Measurements from ENCODE around the gene NNAT. TPM values are rescaled to one million over a fixed set of nuclear protein-coding genes. Genes with fewer than 3 reads are reported as not detected.
"Not testable (repeated sequence)": the region's sequence is repeated elsewhere in the genome, so short reads cannot be mapped to it uniquely, and the experiment has no call there.

Gene NNAT, protein sequence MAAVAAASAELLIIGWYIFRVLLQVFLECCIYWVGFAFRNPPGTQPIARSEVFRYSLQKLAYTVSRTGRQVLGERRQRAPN
- total RNA-seq, result under 1 TPM; 0.19 to 0.93 TPM

DNA sequence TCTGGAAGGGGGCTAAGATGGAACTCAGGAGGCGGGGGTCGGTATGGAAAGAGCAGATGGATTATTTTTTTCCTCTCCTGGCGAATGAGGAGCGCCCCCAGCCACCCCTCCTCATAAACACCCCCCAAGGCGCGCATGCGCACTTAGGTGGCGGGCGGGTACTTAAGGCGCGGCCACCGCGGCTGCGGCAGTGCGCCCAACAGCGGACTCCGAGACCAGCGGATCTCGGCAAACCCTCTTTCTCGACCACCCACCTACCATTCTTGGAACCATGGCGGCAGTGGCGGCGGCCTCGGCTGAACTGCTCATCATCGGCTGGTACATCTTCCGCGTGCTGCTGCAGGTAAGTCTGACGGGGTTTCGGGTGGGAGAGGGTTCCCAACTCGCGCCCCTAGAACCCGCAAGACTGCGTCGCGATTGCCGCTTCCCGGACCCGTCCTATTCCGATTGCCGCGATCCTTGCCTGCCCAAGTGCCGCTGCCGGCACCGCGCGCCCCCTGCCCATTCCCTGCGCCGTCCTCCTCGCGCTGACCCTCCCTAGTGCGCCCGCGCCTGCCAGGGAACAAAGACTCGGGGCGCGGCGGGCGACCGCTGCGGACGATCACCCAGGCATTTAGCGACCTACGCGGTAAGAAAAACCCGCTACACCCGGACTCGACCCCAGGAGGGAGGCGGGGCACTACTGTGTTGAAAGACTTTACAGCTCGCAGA is at the start of gene NNAT:
Gene NNAT, plus strand, starts transcription at position 190 of the 711 bp plus-strand sequence. Its CDS starts 82 bp downstream, at position 272.
- Mint-ChIP-seq H3K27me3 (ENCODE audit: low read depth) (no peaks in the 10 kb centered on the region), H3K27ac (no peak within 1 kb of the TSS)

DNA sequence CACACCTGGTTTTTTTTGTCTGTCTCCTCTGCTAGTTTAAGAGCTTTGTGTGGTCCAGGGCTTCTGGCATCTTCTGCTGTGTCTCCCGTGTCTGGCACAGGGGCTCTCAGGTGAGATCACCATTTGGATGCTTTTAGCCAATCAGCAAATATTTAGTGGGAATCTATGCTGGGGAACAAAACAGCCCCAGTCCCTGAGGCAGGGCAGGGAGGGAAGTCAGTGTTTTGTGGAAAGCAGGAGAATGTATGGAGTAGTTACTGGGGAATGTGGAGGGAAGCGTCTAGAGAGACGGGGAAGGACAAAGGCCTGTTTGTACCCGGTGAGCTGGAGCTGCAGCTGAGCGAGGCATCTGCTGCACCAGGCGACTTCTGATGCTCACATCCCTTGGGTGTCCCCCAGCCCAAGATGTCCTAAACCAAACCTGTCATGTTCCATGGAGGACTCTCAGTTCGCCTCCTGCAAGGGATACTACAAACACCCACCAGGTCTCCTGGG is 49.3 kb upstream of the NNAT start:
- no peaks in the 10 kb centered on the region for H3K4me1 Mint-ChIP-seq (ENCODE audit: low read depth)

More for the DNA sequence above, at the start of gene NNAT:
- peak within 1 kb of the TSS; percentile 73 to 79 for H3K4me3 Mint-ChIP-seq
- peaks cover 0 to 4% of the 10 kb centered on the region in 2 donors for H3K36me3 Mint-ChIP-seq (ENCODE audit: insufficient read depth in 2 of 2)
- DNase-seq, result peak; percentile 17 to 26
- peak in 1 of 2 donors; percentile 41 for ATAC-seq (replicated peaks in 1 of 2)
- no peaks in the 10 kb centered on the region for H3K9me3 Mint-ChIP-seq
- peaks cover 47% of the 10 kb centered on the region for H3K4me1 Mint-ChIP-seq (ENCODE audit: low read depth)

DNA sequence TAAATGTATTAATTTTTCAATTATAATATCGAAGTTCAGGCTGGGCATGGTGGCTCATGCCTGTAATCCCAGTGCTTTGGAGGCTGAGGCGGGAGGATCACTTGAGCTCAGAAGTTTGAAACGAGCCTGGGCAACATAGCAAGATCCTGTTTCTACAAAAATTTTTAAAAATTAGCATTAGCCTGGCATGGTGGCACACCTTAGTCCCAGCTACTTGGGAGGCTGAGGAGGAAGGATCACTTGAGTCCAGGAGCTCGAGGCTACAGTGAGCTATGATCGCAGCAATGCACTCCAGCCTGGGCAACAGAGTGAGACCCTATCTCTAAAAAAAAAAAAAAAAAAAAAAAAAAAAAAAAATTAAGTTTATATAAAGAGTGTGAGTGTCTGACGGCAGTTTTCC is 48.6 kb upstream of the NNAT start:
- not testable (repeated sequence) for ATAC-seq (replicated peaks in 1 of 2); H3K27ac Mint-ChIP-seq; H3K4me3 Mint-ChIP-seq; H3K9me3 Mint-ChIP-seq; H3K4me1 Mint-ChIP-seq (ENCODE audit: low read depth); DNase-seq; H3K36me3 Mint-ChIP-seq (ENCODE audit: insufficient read depth in 2 of 2)
- H3K27me3 Mint-ChIP-seq (ENCODE audit: low read depth), result peaks cover 10% of the 10 kb centered on the region

More for the DNA sequence above, 49.3 kb upstream of the NNAT start:
- Mint-ChIP-seq H3K4me3 (no peak overlapping the region), H3K36me3 (ENCODE audit: insufficient read depth in 2 of 2) (no peaks in the 10 kb centered on the region), H3K27ac (no peak overlapping the region), H3K27me3 (ENCODE audit: low read depth) (peaks cover 15% of the 10 kb centered on the region), H3K9me3 (no peaks in the 10 kb centered on the region)
- ATAC-seq (replicated peaks in 1 of 2), result no peak
- no peak for DNase-seq

DNA sequence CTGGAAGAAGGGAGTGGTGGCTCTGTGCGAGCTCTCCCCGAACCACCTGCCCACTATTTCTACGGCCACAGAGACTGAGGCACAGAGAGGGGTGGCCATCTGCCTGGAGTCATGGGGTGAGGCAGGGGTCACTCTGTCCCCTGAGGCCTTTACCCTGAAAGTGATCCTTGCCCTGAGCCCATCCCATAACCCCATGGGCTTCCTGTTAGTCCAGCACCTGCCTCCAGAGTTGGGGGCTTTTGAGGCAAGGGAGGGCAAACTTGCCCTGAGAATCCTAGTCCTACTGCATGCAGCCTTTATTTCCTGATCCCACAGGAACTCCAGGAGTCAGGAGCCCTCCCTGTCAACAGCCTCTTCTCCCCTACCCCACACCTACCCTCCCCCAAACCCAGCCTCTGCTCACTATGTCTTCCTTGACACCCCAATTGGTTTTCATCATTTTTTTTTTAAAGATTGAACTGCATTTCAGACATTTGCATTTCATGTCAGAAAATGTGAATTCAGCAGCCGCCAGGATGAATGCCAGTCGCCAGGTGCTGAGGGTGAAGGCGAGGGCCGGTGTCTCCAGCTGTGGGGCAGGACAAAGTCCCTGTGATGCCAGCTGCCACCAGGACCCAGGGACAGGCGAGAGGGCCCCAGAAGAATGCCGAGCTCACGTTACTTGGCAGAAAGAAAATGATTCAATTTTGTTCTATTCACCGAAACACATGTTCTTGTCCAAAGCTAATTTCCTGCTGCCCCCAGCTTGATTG is 47.6 kb upstream of the NNAT start:
- no peaks in the 10 kb centered on the region for H3K9me3 Mint-ChIP-seq
- DNase-seq, result no peak
- H3K4me3 Mint-ChIP-seq, result no peak overlapping the region
- ATAC-seq (replicated peaks in 1 of 2), result no peak
- H3K27me3 Mint-ChIP-seq (ENCODE audit: low read depth), result peaks cover 10% of the 10 kb centered on the region
- no peaks in the 10 kb centered on the region for H3K4me1 Mint-ChIP-seq (ENCODE audit: low read depth)
- H3K27ac Mint-ChIP-seq, result no peak overlapping the region
- no peaks in the 10 kb centered on the region for H3K36me3 Mint-ChIP-seq (ENCODE audit: insufficient read depth in 2 of 2)

DNA sequence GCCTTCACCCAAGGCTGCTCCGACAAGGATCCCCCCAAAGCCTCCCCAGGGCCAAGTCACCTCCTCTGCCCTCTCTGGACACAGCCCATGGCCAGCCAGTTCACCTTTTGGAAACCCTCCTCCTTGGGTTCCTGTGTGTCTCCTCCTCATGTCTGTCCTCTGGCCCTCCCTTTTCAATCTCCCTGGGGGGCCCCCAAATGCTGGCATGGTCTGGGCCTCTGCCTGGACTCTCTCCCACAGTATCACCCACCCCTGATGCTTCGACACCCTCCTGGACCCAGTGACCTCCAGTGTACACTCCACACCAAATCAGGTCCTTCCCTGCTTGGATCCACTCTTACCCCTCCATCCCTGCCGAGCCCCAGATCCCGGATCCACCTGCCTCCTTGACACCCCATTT is 46.7 kb upstream of the NNAT start:
- peaks cover 10% of the 10 kb centered on the region for H3K27me3 Mint-ChIP-seq (ENCODE audit: low read depth)

DNA sequence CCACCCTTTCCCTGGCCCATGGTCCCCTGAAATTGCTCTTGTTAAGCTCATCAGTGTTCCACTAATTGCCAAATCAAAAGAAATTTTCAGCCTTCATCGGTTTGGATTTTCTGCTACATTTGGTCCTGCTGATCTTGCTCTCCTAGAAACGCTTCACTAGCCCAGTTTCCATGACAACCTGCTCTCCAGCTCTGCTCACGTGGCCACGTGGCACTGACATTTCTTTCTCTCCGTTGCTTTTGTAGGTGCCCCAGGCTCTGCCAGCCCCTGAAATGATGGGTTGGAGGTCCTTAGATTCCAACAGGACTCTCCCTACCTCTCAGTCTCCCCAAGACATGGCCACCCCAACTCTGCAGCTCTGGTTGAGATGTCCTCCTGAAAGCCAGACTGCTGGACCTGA is 45.8 kb upstream of the NNAT start:
- Mint-ChIP-seq H3K27ac (no peak overlapping the region), H3K4me1 (ENCODE audit: low read depth) (no peaks in the 10 kb centered on the region), H3K27me3 (ENCODE audit: low read depth) (peaks cover 17% of the 10 kb centered on the region), H3K9me3 (no peaks in the 10 kb centered on the region), H3K4me3 (no peak overlapping the region), H3K36me3 (ENCODE audit: insufficient read depth in 2 of 2) (no peaks in the 10 kb centered on the region)
- DNase-seq (no peak), ATAC-seq (replicated peaks in 1 of 2) (no peak)

More for the DNA sequence above, 46.7 kb upstream of the NNAT start:
- Mint-ChIP-seq H3K4me1 (ENCODE audit: low read depth) (no peaks in the 10 kb centered on the region), H3K4me3 (no peak overlapping the region), H3K36me3 (ENCODE audit: insufficient read depth in 2 of 2) (no peaks in the 10 kb centered on the region), H3K9me3 (no peaks in the 10 kb centered on the region), H3K27ac (no peak overlapping the region)
- DNase-seq (no peak), ATAC-seq (replicated peaks in 1 of 2) (no peak)

DNA sequence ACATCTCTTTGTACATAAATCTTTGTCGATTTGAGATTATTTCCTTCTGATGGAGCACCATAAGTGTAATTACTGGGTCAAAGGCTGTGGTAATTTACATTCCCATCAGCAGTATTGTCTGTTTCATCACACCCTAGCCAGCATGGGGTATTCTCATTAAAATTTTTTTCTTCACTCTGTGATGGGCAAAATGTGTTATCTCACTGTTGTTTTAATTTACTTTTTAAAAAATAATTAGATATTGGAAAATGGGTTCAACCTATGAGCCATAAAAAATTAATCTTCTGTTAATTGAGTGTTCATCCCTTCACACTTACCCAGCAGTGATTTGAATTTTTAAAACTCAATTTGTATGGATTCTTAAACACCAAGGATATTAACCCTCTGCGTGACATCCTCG is 44.0 kb upstream of the NNAT start:
- DNase-seq (no peak), ATAC-seq (replicated peaks in 1 of 2) (no peak)
- Mint-ChIP-seq H3K36me3 (ENCODE audit: insufficient read depth in 2 of 2) (no peaks in the 10 kb centered on the region), H3K4me3 (no peak overlapping the region), H3K27me3 (ENCODE audit: low read depth) (peaks cover 28% of the 10 kb centered on the region), H3K9me3 (no peaks in the 10 kb centered on the region), H3K4me1 (ENCODE audit: low read depth) (no peaks in the 10 kb centered on the region), H3K27ac (no peak overlapping the region)

DNA sequence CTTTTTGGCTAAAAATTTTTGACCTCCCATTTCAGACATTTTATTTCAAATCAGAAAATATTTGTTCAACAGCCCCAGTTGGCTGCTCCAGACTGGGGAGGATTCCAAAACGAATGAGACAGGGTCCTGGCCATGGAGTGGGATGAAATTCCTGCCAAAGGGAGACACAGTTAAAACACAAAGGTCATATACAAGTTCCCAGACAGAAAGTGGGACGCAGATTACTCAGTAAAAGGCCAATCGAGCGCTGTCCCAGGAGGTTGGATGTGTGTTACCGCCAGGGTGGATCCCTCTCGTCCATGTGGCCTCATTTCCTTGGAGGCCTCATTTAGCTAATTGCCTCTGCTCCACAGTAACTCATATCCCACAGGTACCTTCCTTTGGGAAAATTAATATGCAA is 41.8 kb upstream of the NNAT start:
- Mint-ChIP-seq H3K4me1 (ENCODE audit: low read depth) (no peaks in the 10 kb centered on the region), H3K9me3 (no peaks in the 10 kb centered on the region), H3K27me3 (ENCODE audit: low read depth) (peaks cover 28% of the 10 kb centered on the region), H3K4me3 (no peak overlapping the region), H3K36me3 (ENCODE audit: insufficient read depth in 2 of 2) (no peaks in the 10 kb centered on the region), H3K27ac (no peak overlapping the region)
- ATAC-seq (replicated peaks in 1 of 2) (no peak), DNase-seq (no peak)

DNA sequence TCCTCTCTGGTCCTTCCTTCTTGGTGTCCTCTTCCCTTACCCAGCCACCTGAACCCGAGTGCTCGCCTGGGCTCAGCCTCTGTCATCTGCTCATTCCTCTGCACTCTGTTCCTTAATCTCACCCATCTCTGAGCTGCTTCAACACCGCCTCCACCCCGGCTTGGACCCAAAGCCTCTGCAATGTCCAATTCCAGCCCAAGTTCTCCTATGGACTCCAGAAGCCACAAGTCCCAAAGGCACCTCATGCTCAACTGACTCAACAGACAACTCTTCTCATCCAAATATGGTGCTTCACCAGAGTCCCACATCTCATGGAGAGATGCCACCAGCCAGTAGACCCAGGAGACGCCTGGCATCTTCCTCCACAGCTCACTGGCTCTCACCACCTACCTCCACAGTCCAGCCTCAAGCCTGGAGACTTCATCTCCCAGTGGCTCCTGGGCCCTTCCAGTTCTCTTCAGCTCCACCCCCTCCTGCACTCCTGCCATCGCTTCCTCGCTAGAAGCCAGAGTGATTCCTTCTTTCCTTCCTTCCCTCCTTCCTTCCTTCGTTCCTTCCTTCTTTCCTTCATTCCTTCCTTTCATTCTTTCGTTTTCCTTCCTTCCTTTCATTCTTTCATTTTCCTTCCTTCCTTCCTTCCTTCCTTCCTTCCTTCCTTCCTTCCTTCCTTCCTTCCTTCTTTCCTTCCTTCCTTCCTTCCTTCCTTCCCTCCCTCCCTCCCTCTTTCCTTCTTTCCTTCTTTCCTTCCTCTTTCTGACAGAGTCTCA is 40.9 kb upstream of the NNAT start:
- Mint-ChIP-seq H3K4me1 (ENCODE audit: low read depth) (no peaks in the 10 kb centered on the region), H3K9me3 (no peaks in the 10 kb centered on the region), H3K27ac (no peak overlapping the region), H3K27me3 (ENCODE audit: low read depth) (peaks cover 25% of the 10 kb centered on the region), H3K4me3 (no peak overlapping the region), H3K36me3 (ENCODE audit: insufficient read depth in 2 of 2) (no peaks in the 10 kb centered on the region)
- DNase-seq (no peak), ATAC-seq (replicated peaks in 1 of 2) (no peak)

DNA sequence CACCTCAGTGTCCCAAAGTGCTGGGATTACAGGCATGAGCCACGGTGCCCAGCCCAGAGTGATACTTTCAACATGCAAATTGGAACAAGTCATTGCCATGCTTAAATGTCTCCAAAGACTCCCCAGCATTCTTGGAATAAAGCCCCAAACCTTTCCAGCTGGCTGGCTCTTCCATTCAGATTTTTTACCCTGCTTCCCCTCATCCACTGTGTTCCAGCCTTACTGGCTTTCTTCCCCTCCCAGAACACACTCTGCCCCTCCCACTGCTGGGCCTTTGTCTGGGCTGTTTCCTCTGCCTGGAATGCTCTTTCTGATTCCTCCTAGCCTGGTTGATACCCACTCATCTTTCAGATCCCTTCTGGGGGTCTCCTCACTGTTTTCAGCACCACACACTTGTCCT is 40.1 kb upstream of the NNAT start:
- ATAC-seq (replicated peaks in 1 of 2), result no peak
- no peak for DNase-seq
- Mint-ChIP-seq H3K27me3 (ENCODE audit: low read depth) (peaks cover 24% of the 10 kb centered on the region), H3K9me3 (no peaks in the 10 kb centered on the region), H3K36me3 (ENCODE audit: insufficient read depth in 2 of 2) (no peaks in the 10 kb centered on the region), H3K4me1 (ENCODE audit: low read depth) (no peaks in the 10 kb centered on the region), H3K4me3 (no peak overlapping the region), H3K27ac (no peak overlapping the region)

DNA sequence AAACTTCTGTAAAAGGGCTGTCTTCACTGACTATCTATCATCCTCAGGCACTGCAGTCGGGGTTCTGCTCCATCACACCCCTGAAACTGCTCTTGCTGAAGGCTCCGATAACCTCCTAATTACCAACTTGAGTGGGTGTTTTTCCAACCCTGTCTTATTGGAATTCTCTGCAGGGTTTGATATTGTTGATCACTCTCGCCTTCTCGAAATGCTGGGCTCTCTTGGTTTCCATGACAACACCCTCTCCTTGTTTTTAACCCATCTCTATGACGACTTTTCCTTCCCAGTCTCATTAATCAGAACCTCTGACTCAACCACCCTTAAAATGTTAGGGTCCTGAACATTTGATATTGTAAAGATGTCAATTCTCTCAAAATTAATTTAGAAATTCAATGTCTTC is 39.4 kb upstream of the NNAT start:
- Mint-ChIP-seq H3K27me3 (ENCODE audit: low read depth) (peaks cover 25% of the 10 kb centered on the region), H3K9me3 (no peaks in the 10 kb centered on the region), H3K4me1 (ENCODE audit: low read depth) (no peaks in the 10 kb centered on the region), H3K36me3 (ENCODE audit: insufficient read depth in 2 of 2) (no peaks in the 10 kb centered on the region), H3K4me3 (no peak overlapping the region), H3K27ac (no peak overlapping the region)
- ATAC-seq (replicated peaks in 1 of 2), result no peak
- no peak for DNase-seq

DNA sequence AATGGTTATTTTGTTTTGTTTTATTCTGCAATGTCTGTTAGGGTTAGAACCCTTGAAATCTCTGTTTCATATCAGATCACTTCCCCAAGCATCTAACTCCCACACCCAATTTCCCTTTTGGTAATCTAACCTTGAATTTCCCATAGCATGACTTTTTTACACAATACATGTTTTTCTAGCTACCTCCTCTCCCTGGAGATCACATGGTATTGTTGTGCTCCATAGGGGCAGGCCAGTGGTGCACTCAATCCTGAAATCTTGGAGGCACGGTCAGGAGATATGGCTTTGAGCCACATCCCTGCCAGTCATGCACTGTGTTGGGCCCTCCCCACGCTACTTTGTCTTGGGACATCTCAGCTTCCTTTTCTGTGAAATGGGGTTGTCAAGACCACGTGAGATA is 36.7 kb upstream of the NNAT start:
- Mint-ChIP-seq H3K27me3 (ENCODE audit: low read depth) (peaks cover 31% of the 10 kb centered on the region), H3K36me3 (ENCODE audit: insufficient read depth in 2 of 2) (no peaks in the 10 kb centered on the region), H3K4me3 (no peak overlapping the region), H3K27ac (no peak overlapping the region), H3K9me3 (no peaks in the 10 kb centered on the region), H3K4me1 (ENCODE audit: low read depth) (no peaks in the 10 kb centered on the region)
- DNase-seq (no peak), ATAC-seq (replicated peaks in 1 of 2) (no peak)

DNA sequence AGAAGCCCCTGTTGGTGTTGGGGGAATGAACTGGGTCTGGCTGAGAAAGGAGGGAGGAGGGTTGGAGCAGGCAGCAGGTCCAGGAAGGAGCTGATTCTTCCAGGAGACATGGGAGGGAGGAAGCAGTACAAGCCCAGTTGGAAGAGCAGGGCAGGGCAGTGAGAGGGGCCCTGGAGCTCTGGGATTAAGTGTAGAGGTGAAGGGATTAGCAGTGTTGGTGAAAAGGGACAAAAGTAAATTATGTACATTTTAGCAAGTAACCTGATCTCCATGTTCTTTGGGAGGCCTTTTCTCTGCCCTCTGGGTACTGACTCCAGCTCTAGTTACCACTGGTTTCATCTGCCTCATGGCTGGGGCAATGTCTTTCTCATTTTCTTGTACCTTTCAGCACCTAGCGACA is 34.8 kb upstream of the NNAT start:
- H3K27me3 Mint-ChIP-seq (ENCODE audit: low read depth), result peaks cover 19% of the 10 kb centered on the region
- not testable (repeated sequence) for DNase-seq; H3K27ac Mint-ChIP-seq; H3K9me3 Mint-ChIP-seq; ATAC-seq (replicated peaks in 1 of 2); H3K4me1 Mint-ChIP-seq (ENCODE audit: low read depth); H3K4me3 Mint-ChIP-seq; H3K36me3 Mint-ChIP-seq (ENCODE audit: insufficient read depth in 2 of 2)

All from activated T-cell treated with anti-CD3 and anti-CD28 coated beads, Interleukin-2, amount 50 U/mL, for 72 hours (primary cell).